K562 (cell line): ENCODE data around the gene SERINC5. TPM values are rescaled to one million over a fixed set of nuclear protein-coding genes. Genes with fewer than 3 reads are reported as not detected.

Experiments used
- ADNP ChIP-seq: fragments of 200-800 bp; sonication (Bioruptor generic); IDR thresholded peaks from 2 replicates; pipeline ENCODE4 v1.6.1; 2016; ENCODE audit warnings: missing genetic modification characterization, missing compliant biosample characterization
- ARID4B ChIP-seq: sonication (generic); formaldehyde crosslinking; IDR thresholded peaks from 2 replicates; pipeline ENCODE4 v1.8.0; 2022; ENCODE audit warnings: mild to moderate bottlenecking, missing genetic modification reagents
- ARNT ChIP-seq, 2 experiments: fragments of 450-650 bp; IDR thresholded peaks; 2 replicates each; pipeline ENCODE4 v1.6.1; 2016; ENCODE audit warnings: mild to moderate bottlenecking in 1 of 2
- BHLHE40 ChIP-seq: IDR thresholded peaks from 2 replicates; pipeline ENCODE4 v1.6.1; 2011; ENCODE audit warnings: low read length, improper control_type of control experiment
- CAMTA2 ChIP-seq: fragments of 250-450 bp; sonication (Bioruptor Pico); conservative IDR thresholded peaks from 2 replicates; pipeline ENCODE4 v1.5.1; 2022
- CSDE1 ChIP-seq, 2 experiments: fragments of 450-650 bp; IDR thresholded peaks; 2 replicates each; pipeline ENCODE4 v1.6.1; 2016; ENCODE audit warnings: mild to moderate bottlenecking in 1 of 2
- HINFP ChIP-seq: fragments of 450-650 bp; conservative IDR thresholded peaks from 2 replicates; pipeline ENCODE4 v1.6.1; 2016; ENCODE audit warnings: missing genetic modification characterization, low read depth, mild to moderate bottlenecking, control low read depth, missing compliant biosample characterization
- KAT8 ChIP-seq: fragments of 450-650 bp; IDR thresholded peaks from 2 replicates; pipeline ENCODE4 v1.6.1; 2016; ENCODE audit warnings: low read depth, mild to moderate bottlenecking
- NR4A1 ChIP-seq, 2 experiments: fragments of 250-450 bp in 1 of 2; fragments of 450-650 bp in 1 of 2; sonication (Bioruptor Pico) in 1 of 2; IDR thresholded peaks; 2 replicates each; pipeline versions ENCODE4 v1.4.0 to v1.6.1; 2016 to 2020; ENCODE audit warnings: mild to moderate bottlenecking in 2 of 2, missing compliant biosample characterization in 1 of 2, missing genetic modification characterization in 1 of 2, moderate library complexity in 1 of 2
- POLR2AphosphoS5 ChIP-seq: IDR thresholded peaks from 2 replicates; pipeline ENCODE4 v1.6.1; 2011; ENCODE audit warnings: mild to moderate bottlenecking, low read depth, low read length, moderate library complexity; ENCODE audit not compliant: control insufficient read depth, insufficient read depth
- PPARD ChIP-seq: fragments of 250-450 bp; sonication (Bioruptor Pico); IDR thresholded peaks from 2 replicates; pipeline ENCODE4 v1.8.0; 2022; ENCODE audit warnings: inconsistent platforms, mild to moderate bottlenecking, moderate library complexity
- RBFOX2 ChIP-seq: fragments of 200-400 bp; formaldehyde crosslinking; IDR thresholded peaks from 2 replicates; pipeline ENCODE4 v1.6.1; 2017; ENCODE audit warnings: low read depth, mild to moderate bottlenecking, low read length, moderate library complexity
- SAP30 ChIP-seq: fragments of 200-600 bp; sonication (generic); IDR thresholded peaks from 2 replicates; pipeline ENCODE4 v1.6.1; 2012; ENCODE audit warnings: borderline replicate concordance, low read depth, mild to moderate bottlenecking, moderate library complexity, low read length, control low read depth, inconsistent platforms; ENCODE audit not compliant: insufficient read depth, poor library complexity, severe bottlenecking
- VEZF1 ChIP-seq: fragments of 200-800 bp; sonication (Bioruptor generic); IDR thresholded peaks from 2 replicates; pipeline ENCODE4 v1.6.1; 2017; ENCODE audit warnings: missing genetic modification characterization, missing compliant biosample characterization
- WHSC1 ChIP-seq: IDR thresholded peaks from one replicate; pipeline ENCODE4 v1.6.1; 2012; ENCODE audit warnings: low read length, control low read depth, inconsistent platforms
- ZC3H4 ChIP-seq: sonication (generic); formaldehyde crosslinking; IDR thresholded peaks from 2 replicates; pipeline ENCODE4 v1.9.0; 2021; ENCODE audit warnings: missing genetic modification reagents, borderline replicate concordance
- ZNF134 ChIP-seq: fragments of 250-450 bp; sonication (Bioruptor Pico); conservative IDR thresholded peaks from 2 replicates; pipeline ENCODE4 v1.4.0; 2020
- polyA plus RNA-seq, 8 experiments: library from polyadenylated mRNA; depleted of rRNA in 4 of 8; stranded (reverse) in 5 of 8; unstranded in 3 of 8; fragments of >200 nt; fragmentation: Nextera tagmentation in 2 of 8; fragmentation: Illumina TruSeq in 1 of 8; extraction: Ambion mirVana in 2 of 8; extraction: Trizol in 1 of 8; gene quantifications; 2 replicates each; pipeline versions ENCODE4 v1.2.1 to v1.2.3, GENCODE V29; 2011 to 2014; ENCODE audit warnings: inconsistent platforms in 1 of 8, missing spikeins in 1 of 8
- total RNA-seq, 7 experiments: library from RNA; depleted of rRNA in 6 of 7; stranded (reverse); fragments of >200 nt in 6 of 7; fragmentation: Illumina TruSeq in 2 of 7; extraction: Trizol in 2 of 7; gene quantifications; 2 replicates each; pipeline versions ENCODE4 v1.2.1 to v1.2.3, GENCODE V29; 2011 to 2021; ENCODE audit warnings: low replicate concordance in 1 of 7

SERINC5 gene
- total and polyA plus RNA-seq, 9 of the 15 experiments (the other 6 are each of a cell fraction or from before 2014, with no cell fraction given) = 1.4 to 7.9 (median 3.7) TPM

- TF ChIP-seq ADNP (tag) = no peak
- TF ChIP-seq ZC3H4 (CRISPR knock-in tag) = no peak
- no peak for TF ChIP-seq RBFOX2
- TF ChIP-seq NR4A1 (CRISPR knock-in tag; IDR thresholded peaks at IDR 0.05) = no peak
- no peak for TF ChIP-seq NR4A1 (tag; IDR thresholded peaks at IDR 0.05)
- no peak for TF ChIP-seq WHSC1
- TF ChIP-seq BHLHE40 = no peak
- TF ChIP-seq ARID4B (CRISPR knock-in tag) = no peak
- no peak for TF ChIP-seq SAP30
- TF ChIP-seq ZNF134 = no peak
- TF ChIP-seq ARNT (IDR thresholded peaks at IDR 0.05) = no peak
- no peak for TF ChIP-seq HINFP (tag)
- no peak for TF ChIP-seq PPARD (CRISPR knock-in tag)
- no peak for TF ChIP-seq CAMTA2 (CRISPR knock-in tag)
- no peak for TF ChIP-seq VEZF1 (CRISPR knock-in tag)
- no peak for TF ChIP-seq KAT8
- TF ChIP-seq POLR2AphosphoS5 = no peak
- no peak for TF ChIP-seq CSDE1 (IDR thresholded peaks at IDR 0.05)
Measured at GRCh38 chr5:80076131-80077050, 179.5 kb downstream of the SERINC5 start (continued).
